ENCODE measurements around the gene TAMALIN.

TAMALIN gene

DNA sequence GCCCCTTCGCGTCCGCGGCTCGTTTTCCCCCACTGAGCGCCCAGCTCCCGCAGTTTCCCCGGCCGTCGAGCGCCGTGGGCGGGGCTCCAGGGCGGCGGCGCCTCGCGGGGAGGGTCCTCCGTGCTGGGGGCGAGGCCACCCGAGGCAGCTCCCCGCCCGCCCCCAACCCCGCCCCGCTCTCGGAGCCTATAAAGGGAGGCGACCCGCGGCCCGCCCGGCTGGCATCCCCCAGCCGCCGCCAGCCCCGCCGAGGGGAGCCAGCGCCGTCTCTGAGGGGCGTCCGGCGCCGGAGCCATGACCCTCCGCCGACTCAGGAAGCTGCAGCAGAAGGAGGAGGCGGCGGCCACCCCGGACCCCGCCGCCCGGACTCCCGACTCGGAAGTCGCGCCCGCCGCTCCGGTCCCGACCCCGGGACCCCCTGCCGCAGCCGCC lies at the start of gene TAMALIN:
Gene TAMALIN, plus strand, starts transcription at position 221 of the 432 bp plus-strand sequence. Its CDS starts 74 bp downstream, at position 295.
- Histone ChIP-seq H3K79me2 (ENCODE audit: insufficient read depth, low read length) (no peaks in the 10 kb centered on the region), H3K27ac (ENCODE audit: low read length) (no peak within 1 kb of the TSS), H3K4me1 (ENCODE audit: insufficient read depth, low read length) (peaks cover 29% of the 10 kb centered on the region), H3K27me3 (ENCODE audit: insufficient read depth, low read length, poor library complexity) (peaks cover 38% of the 10 kb centered on the region), H3K4me2 (ENCODE audit: insufficient read depth, low read length) (peak within 1 kb of the TSS; percentile 88), H4K20me1 (ENCODE audit: insufficient read depth, low read length) (peaks cover 17% of the 10 kb centered on the region), H3K9ac (ENCODE audit: low read depth, low read length) (peak within 1 kb of the TSS; percentile 55), H3K4me3 (ENCODE audit: low read depth in 1 of 2, low read length in 2 of 2) (peak within 1 kb of the TSS; percentile 24 to 56; a peak in 3 of 4 replicates), H3K9me3 (ENCODE audit: insufficient read depth, low read length, severe bottlenecking) (no peaks in the 10 kb centered on the region), H3K36me3 (ENCODE audit: insufficient read depth, low read length) (no peaks in the 10 kb centered on the region), H2AFZ (ENCODE audit: low read depth, low read length) (peak within 1 kb of the TSS; percentile 59)
- no peak for TF ChIP-seq EZH2 (IDR thresholded peaks at IDR 0.05; ENCODE audit: borderline replicate concordance, low read depth, low read length, severe bottlenecking)
- TF ChIP-seq, protein P1, sequence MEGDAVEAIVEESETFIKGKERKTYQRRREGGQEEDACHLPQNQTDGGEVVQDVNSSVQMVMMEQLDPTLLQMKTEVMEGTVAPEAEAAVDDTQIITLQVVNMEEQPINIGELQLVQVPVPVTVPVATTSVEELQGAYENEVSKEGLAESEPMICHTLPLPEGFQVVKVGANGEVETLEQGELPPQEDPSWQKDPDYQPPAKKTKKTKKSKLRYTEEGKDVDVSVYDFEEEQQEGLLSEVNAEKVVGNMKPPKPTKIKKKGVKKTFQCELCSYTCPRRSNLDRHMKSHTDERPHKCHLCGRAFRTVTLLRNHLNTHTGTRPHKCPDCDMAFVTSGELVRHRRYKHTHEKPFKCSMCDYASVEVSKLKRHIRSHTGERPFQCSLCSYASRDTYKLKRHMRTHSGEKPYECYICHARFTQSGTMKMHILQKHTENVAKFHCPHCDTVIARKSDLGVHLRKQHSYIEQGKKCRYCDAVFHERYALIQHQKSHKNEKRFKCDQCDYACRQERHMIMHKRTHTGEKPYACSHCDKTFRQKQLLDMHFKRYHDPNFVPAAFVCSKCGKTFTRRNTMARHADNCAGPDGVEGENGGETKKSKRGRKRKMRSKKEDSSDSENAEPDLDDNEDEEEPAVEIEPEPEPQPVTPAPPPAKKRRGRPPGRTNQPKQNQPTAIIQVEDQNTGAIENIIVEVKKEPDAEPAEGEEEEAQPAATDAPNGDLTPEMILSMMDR (IDR thresholded peaks at IDR 0.05; ENCODE audit: borderline replicate concordance, extremely low read depth, low read length, poor library complexity, severe bottlenecking): no peak
- ATAC-seq (ENCODE audit: insufficient read depth, low read depth): peak; percentile 81
- DNase-seq: peak; percentile 81

DNA sequence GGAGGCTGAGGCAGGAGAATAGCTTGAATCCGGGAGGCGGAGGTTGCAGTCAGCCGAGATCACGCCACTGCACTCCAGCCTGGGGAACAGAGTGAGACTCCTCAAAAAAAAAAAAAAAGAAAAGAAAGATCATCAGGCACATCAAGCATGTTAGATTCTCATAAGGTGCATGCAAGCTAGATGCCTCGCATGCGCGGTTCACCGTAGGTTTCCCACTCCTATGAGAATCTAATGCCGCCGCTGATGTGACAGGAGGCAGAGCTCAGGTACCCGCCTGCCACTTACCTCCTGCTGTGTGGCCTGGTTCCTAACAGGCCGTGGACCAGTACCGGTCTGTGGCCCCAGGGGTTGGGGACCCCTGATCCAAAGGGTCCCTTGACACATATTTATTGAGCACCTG lies 48.2 kb upstream of the TAMALIN start:
- peaks cover 77% of the 10 kb centered on the region for H3K79me2 ChIP-seq (ENCODE audit: insufficient read depth, low read length)
- no peak overlapping the region for H3K27ac ChIP-seq (ENCODE audit: low read length)
- TF ChIP-seq EZH2 (IDR thresholded peaks at IDR 0.05; ENCODE audit: borderline replicate concordance, low read depth, low read length, severe bottlenecking): no peak
- TF ChIP-seq, protein P1 (IDR thresholded peaks at IDR 0.05; ENCODE audit: borderline replicate concordance, extremely low read depth, low read length, poor library complexity, severe bottlenecking): no peak
- H3K4me1 ChIP-seq (ENCODE audit: insufficient read depth, low read length): peaks cover 14% of the 10 kb centered on the region
- no peak overlapping the region for H2AFZ ChIP-seq (ENCODE audit: low read depth, low read length)
- no peak overlapping the region for H3K4me2 ChIP-seq (ENCODE audit: insufficient read depth, low read length)
- 0 out of 2 replicates have a peak, but pooled peaks cover 6% of the 10 kb centered on the region for H3K36me3 ChIP-seq (ENCODE audit: insufficient read depth, low read length)
- no peak for DNase-seq
- no peaks in the 10 kb centered on the region for H3K27me3 ChIP-seq (ENCODE audit: insufficient read depth, low read length, poor library complexity)
- no peaks in the 10 kb centered on the region for H3K9me3 ChIP-seq (ENCODE audit: insufficient read depth, low read length, severe bottlenecking)
- no peak overlapping the region for H3K4me3 ChIP-seq (ENCODE audit: low read depth in 1 of 2, low read length in 2 of 2)
- no peak overlapping the region for H3K9ac ChIP-seq (ENCODE audit: low read depth, low read length)
- no peak for ATAC-seq (ENCODE audit: insufficient read depth, low read depth)
- peaks cover 16% of the 10 kb centered on the region; the same call in 1 of the 2 replicates for H4K20me1 ChIP-seq (ENCODE audit: insufficient read depth, low read length)

DNA sequence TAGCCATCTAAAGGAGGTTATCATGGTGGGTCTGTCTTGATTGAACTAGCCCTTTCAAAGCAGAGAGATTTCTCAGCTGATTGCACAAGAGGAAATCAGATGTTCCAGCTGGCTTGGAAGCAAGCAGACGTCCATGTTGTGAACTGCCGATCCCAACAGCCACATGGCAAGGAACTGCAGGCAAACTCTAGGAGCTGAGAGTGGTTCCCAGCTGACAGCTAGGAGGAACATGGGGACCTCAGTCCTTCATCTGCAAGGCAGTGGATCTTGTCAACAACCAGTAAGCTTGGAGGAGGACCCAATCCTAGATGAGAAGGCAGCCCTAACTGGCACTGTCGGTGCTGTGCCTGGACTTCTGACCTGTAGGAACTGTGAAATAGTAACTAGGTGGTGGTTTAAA lies 47.5 kb upstream of the TAMALIN start:
- Histone ChIP-seq H3K4me3 (ENCODE audit: low read depth in 1 of 2, low read length in 2 of 2) (no peak overlapping the region), H3K27me3 (ENCODE audit: insufficient read depth, low read length, poor library complexity) (no peaks in the 10 kb centered on the region), H3K79me2 (ENCODE audit: insufficient read depth, low read length) (peaks cover 77% of the 10 kb centered on the region), H3K4me2 (ENCODE audit: insufficient read depth, low read length) (no peak overlapping the region), H3K27ac (ENCODE audit: low read length) (no peak overlapping the region), H4K20me1 (ENCODE audit: insufficient read depth, low read length) (peaks cover 16% of the 10 kb centered on the region; the same call in 1 of the 2 replicates), H3K4me1 (ENCODE audit: insufficient read depth, low read length) (peaks cover 8% of the 10 kb centered on the region; the same call in 1 of the 2 replicates), H3K9ac (ENCODE audit: low read depth, low read length) (no peak overlapping the region), H3K36me3 (ENCODE audit: insufficient read depth, low read length) (0 out of 2 replicates have a peak, but pooled peaks cover 6% of the 10 kb centered on the region), H2AFZ (ENCODE audit: low read depth, low read length) (no peak overlapping the region), H3K9me3 (ENCODE audit: insufficient read depth, low read length, severe bottlenecking) (no peaks in the 10 kb centered on the region)
- TF ChIP-seq, protein P1 (IDR thresholded peaks at IDR 0.05; ENCODE audit: borderline replicate concordance, extremely low read depth, low read length, poor library complexity, severe bottlenecking): no peak
- TF ChIP-seq EZH2 (IDR thresholded peaks at IDR 0.05; ENCODE audit: borderline replicate concordance, low read depth, low read length, severe bottlenecking): no peak
- DNase-seq (no peak), ATAC-seq (ENCODE audit: insufficient read depth, low read depth) (no peak)

Data from DND-41 (cell line).